Neural crest cell (in vitro differentiated cells): ENCODE results near the gene RAC2. TPM values are rescaled to one million over a fixed set of nuclear protein-coding genes. Genes with fewer than 3 reads are reported as not detected.

Experiments used
- DNase-seq: peaks from one replicate; pipeline ENCODE4 v3.0.0; 2021; ENCODE audit warnings: low read depth, mixed read lengths, low spot score
- H3K27ac Mint-ChIP-seq: one replicate; pipeline ENCODE4 v1.8.0; 2021; ENCODE audit warnings: mild to moderate bottlenecking, mixed read lengths; ENCODE audit not compliant: unreplicated experiment
- H3K27me3 Mint-ChIP-seq: 2 replicates; pipeline ENCODE4 v1.8.0; 2021; ENCODE audit warnings: low read depth, mild to moderate bottlenecking, mixed read lengths
- H3K36me3 Mint-ChIP-seq: 2 replicates; pipeline ENCODE4 v1.8.0; 2021; ENCODE audit warnings: low read depth, mild to moderate bottlenecking, mixed read lengths
- H3K4me1 Mint-ChIP-seq: 2 replicates; pipeline ENCODE4 v1.8.0; 2021; ENCODE audit warnings: mixed read lengths
- H3K4me3 Mint-ChIP-seq: one replicate; pipeline ENCODE4 v1.8.0; 2021; ENCODE audit warnings: mild to moderate bottlenecking, mixed read lengths
- H3K9me3 Mint-ChIP-seq: 2 replicates; pipeline ENCODE4 v1.8.0; 2021; ENCODE audit warnings: mixed read lengths
- total RNA-seq: library from RNA; stranded (reverse); gene quantifications from 2 replicates; pipeline ENCODE4 v1.2.1, GENCODE V29; 2021
- TF ChIP-seq, protein P1 (sequence below): fragments of 200-600 bp; sonication (generic); conservative IDR thresholded peaks from 2 replicates; pipeline ENCODE4 v1.5.0; 2021; ENCODE audit warnings: antibody characterized with exemption, mild to moderate bottlenecking

Gene RAC2
- total RNA-seq, 1 donor from 2014 or later: 0.21 TPM

DNA sequence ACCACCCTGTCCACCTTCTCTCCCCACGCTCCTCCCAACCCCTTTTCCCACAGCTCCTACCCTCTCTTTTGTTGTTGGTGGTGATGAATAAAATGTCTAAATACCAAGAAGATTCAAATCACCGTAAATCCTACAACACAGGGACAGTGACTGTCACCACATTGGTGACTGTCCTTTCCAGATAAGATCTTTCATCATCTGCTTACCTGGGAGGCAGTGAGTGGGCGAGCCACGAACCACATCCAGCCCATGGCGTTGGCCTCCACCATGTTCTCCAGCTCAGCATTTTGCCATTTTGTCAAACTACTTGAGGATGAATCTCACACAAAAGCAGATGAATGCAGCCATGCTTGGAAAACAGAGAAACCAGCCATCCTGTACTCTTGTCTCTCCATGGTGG is 31.6 kb upstream of the RAC2 start:
- Mint-ChIP-seq H3K4me3 (no peak overlapping the region), H3K27me3 (peaks cover 17% of the 10 kb centered on the region), H3K4me1 (peaks cover 16% of the 10 kb centered on the region), H3K27ac (no peak overlapping the region), H3K9me3 (no peaks in the 10 kb centered on the region), H3K36me3 (no peaks in the 10 kb centered on the region)
- DNase-seq: no peak
- TF ChIP-seq, protein P1, sequence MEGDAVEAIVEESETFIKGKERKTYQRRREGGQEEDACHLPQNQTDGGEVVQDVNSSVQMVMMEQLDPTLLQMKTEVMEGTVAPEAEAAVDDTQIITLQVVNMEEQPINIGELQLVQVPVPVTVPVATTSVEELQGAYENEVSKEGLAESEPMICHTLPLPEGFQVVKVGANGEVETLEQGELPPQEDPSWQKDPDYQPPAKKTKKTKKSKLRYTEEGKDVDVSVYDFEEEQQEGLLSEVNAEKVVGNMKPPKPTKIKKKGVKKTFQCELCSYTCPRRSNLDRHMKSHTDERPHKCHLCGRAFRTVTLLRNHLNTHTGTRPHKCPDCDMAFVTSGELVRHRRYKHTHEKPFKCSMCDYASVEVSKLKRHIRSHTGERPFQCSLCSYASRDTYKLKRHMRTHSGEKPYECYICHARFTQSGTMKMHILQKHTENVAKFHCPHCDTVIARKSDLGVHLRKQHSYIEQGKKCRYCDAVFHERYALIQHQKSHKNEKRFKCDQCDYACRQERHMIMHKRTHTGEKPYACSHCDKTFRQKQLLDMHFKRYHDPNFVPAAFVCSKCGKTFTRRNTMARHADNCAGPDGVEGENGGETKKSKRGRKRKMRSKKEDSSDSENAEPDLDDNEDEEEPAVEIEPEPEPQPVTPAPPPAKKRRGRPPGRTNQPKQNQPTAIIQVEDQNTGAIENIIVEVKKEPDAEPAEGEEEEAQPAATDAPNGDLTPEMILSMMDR: no peak

DNA sequence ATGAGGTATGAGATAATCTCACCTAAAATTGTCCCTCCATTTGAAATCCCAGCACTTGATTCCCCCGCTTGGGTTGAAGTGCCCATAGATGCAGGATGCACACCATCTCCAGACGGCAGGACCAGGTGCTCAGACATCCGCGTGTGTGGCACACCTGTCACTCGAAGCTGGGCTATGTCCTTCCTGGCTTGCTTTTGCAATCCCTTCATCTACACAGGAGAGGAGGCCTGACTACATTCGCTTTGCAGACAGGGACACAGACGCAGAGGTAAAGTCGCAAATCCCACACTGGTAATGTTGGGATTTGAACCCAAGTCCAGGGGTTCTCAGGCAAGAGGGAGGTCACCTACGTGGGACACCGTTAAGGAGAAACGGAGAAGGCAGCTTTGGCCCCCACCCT is 31.1 kb upstream of the RAC2 start:
- Mint-ChIP-seq H3K27ac (no peak overlapping the region), H3K27me3 (peaks cover 22% of the 10 kb centered on the region), H3K9me3 (no peaks in the 10 kb centered on the region), H3K36me3 (no peaks in the 10 kb centered on the region), H3K4me1 (peaks cover 16% of the 10 kb centered on the region), H3K4me3 (no peak overlapping the region)
- no peak for DNase-seq
- TF ChIP-seq, protein P1: no peak

DNA sequence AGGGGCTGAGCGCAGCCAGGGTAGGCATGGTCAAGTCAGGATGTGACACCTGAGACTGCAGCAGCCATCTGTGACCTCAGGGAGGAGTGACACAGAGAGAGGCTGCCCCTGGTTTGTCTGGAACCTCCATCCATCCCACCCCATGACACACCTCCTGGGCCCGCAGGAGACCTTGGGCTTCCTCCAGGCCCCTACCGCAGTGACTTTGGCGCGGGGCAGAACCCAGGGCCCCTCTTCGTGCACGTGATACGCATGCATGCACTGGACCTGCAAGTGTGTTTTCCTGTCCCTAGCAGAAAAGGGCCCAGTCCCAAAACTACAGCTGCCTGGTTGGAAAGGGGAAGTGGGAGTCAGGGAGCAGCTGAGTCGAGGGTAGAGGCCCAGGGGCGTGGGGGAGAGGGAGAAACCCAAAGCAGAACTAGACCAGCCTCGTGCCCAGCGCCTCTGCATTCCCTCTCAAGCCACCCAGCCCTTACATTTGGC is 30.4 kb upstream of the RAC2 start:
- Mint-ChIP-seq H3K4me1 (peaks cover 12% of the 10 kb centered on the region), H3K36me3 (no peaks in the 10 kb centered on the region), H3K4me3 (no peak overlapping the region), H3K27me3 (peaks cover 24% of the 10 kb centered on the region), H3K9me3 (no peaks in the 10 kb centered on the region), H3K27ac (no peak overlapping the region)
- no peak for DNase-seq
- TF ChIP-seq, protein P1: no peak

DNA sequence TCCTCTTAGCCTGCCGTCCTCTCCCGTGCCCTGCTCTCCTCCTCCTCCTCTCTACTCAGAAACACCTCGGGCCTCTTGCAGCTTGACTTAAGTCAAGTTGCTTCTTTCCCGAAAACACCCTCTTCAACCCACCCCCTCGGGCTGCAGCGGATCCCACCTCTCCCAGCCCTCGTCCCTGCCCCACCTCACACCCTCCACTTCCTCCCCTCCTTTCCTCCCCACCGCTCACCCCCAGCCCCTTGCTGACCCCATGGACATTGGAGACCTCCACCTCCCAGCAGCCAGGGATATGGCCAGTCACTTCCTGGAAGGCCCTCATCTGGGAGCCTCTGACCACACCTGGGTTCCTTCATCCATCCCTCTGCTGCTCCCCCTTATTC is 29.8 kb upstream of the RAC2 start:
- Mint-ChIP-seq H3K4me3 (no peak overlapping the region), H3K27ac (no peak overlapping the region), H3K27me3 (peaks cover 28% of the 10 kb centered on the region), H3K9me3 (no peaks in the 10 kb centered on the region), H3K36me3 (no peaks in the 10 kb centered on the region), H3K4me1 (peaks cover 6% of the 10 kb centered on the region)
- TF ChIP-seq, protein P1: no peak
- no peak for DNase-seq

DNA sequence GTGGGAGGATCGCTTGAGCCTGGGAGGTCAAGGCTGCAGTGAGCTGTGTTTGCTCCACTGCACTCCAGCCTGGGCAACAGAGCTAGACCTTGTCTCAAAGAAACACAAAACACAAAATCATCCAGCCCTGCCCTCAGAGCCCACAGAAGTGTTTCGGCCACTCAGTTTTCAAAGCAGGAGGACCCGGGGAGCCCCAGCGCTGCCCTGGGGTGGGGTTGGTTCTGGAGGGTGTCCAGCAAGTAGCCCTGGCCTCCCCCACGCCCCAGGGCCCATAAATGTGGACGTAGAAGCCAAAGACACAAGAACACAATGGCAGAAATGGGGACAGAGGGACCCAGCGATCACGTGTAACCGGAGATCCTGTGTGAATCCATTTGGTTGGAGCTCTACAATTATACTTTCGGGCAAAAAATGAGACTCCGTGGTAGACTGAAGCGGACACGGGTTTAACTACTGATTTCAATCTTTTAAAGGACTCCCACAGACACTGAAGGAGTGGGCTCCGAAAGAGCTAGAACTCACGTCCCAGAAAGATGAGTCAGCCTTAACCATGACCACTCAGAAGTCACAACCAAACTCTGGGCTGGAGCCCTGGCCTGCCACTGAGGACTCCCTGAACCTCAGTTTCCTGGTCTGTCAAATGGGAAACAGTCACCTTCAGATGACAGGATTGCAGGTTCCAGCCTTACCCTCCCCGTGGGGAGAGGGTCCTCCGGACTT is 29.2 kb upstream of the RAC2 start:
- TF ChIP-seq, protein P1: no peak
- Mint-ChIP-seq H3K4me3 (no peak overlapping the region), H3K27me3 (peaks cover 28% of the 10 kb centered on the region), H3K9me3 (no peaks in the 10 kb centered on the region), H3K36me3 (no peaks in the 10 kb centered on the region), H3K27ac (no peak overlapping the region), H3K4me1 (peaks cover under 1% of the 10 kb centered on the region)
- no peak for DNase-seq
